ENCODE results near the gene BAHCC1. TPM values are rescaled to one million over a fixed set of nuclear protein-coding genes. Genes with fewer than 3 reads are reported as not detected.

BAHCC1 gene
- polyA plus RNA-seq, 3 donors from 2014 or later: 0.02 TPM; not detected in 2

DNA sequence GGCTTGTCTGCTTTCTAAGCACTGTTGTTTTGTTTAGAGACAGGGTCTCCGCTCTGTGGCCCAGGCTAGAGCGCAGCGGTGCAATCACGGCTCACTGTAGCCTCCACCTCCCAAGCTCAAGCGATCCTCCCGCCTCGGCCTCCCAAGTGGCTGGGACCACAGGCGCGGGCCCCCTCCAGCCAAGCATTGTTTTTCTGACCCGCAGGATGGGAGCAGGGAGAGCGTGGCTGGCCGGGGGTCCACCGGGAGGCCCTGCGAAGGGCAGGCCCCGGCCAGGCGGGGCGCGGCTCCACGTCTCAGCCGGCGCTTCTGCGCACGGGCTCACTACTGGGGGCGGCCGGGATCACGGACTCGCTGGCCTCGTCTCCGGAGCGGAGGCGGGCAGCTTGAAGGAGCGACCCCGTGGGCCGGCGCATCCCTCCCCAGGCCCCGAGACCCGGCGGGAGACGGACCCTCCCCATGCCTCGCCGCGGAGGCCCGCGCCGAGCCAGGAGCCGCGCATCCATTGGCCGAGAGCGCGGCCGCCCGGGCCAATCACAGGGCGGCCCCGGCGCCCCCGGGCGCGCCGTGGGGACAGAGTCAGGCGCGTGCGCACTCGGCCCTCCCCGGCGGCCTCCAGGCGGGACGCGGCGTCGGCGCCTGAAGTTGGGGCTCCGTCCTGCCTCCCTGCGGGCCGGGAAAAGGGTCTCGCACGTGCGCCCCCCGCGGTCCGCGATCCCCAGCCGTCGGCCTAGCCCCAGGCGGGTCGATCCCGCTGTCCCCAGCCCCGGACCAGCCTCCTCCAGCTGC, 92.4 kb downstream of the BAHCC1 start:
- H3K4me1 Mint-ChIP-seq: peaks cover 0 to 10% of the 10 kb centered on the region in 2 donors
- peak overlapping the region; percentile 29 to 63 (median 61) for H3K4me3 Mint-ChIP-seq
- H3K9me3 Mint-ChIP-seq: no peaks in the 10 kb centered on the region
- H3K27me3 Mint-ChIP-seq (ENCODE audit: low read depth in 3 of 3): peaks cover 3 to 8% (median 4%) of the 10 kb centered on the region in 3 donors
- peak; percentile 64 to 75 (median 75) for DNase-seq
- H3K27ac Mint-ChIP-seq: no peak overlapping the region
- no peaks in the 10 kb centered on the region for H3K36me3 Mint-ChIP-seq

GRCh38 chr17:81488276-81488860, 93.1 kb downstream of the BAHCC1 start:
- no peak overlapping the region for H3K4me3 Mint-ChIP-seq
- no peaks in the 10 kb centered on the region for H3K36me3 Mint-ChIP-seq
- no peaks in the 10 kb centered on the region for H3K9me3 Mint-ChIP-seq
- H3K27me3 Mint-ChIP-seq (ENCODE audit: low read depth in 3 of 3): peaks cover 4 to 6% (median 5%) of the 10 kb centered on the region in 3 donors
- peak in 2 of 3 donors; percentile 30 to 34 for DNase-seq
- no peak overlapping the region for H3K27ac Mint-ChIP-seq
- peaks cover 0 to 10% of the 10 kb centered on the region in 2 donors for H3K4me1 Mint-ChIP-seq

DNA sequence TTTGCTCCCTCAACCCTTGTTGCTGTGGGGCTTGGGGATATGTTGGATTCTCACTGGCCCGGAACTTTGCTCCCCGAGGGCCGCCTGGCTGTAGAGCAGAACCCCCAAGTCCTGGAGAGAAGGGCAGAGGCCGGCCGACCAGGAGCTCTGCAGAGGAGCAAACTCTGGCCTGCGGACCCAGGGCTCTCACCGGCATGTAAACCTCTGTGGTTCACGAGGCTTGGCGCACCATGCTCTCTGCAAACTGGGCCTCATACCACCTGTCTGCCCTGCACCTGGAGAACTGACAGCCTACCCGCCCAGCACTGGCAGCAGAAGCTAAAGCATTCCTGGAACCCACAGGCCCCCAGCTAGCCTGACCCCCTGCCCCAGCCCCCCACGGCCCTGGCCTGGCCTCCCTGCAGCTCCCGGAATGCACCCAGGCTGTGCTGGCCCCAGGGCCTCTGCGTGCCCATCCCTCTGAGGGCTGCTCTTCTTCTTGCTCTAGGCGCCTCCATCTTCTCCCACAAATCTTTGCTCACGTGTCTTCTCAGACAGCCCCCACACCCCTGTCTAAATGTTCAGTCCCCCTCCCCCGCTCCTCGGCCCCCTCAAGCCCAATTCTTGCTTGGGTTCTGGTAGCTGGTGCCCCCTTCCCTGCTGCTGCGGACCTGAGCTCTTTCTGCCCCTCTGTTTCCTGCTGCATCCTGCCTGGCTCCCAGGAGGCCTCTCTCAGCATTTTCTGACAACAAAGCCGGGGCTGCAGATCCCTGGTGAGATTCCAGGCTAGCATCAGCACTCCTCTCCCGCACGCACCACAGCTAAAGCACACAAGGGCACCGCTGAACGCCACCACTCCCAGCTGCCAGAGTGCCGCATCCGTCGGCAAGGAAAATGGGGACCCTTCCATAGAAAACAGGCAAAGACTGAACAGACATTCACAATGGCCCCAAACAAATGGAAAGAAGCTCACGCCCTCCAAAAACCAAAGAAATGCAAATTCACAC, 94.0 kb downstream of the BAHCC1 start:
- Mint-ChIP-seq H3K27ac (peak overlapping the region in 3 of 6 donors; percentile 7 to 59 (median 54)), H3K4me1 (peaks cover 0 to 8% of the 10 kb centered on the region in 2 donors), H3K9me3 (no peaks in the 10 kb centered on the region), H3K36me3 (no peaks in the 10 kb centered on the region), H3K4me3 (peak overlapping the region; percentile 50 to 72 (median 70)), H3K27me3 (ENCODE audit: low read depth in 3 of 3) (peaks cover 5 to 6% (median 6%) of the 10 kb centered on the region in 3 donors)
- no peak for DNase-seq

- DNase-seq: no peak
- Mint-ChIP-seq H3K27me3 (ENCODE audit: low read depth in 3 of 3) (peaks cover 6% of the 10 kb centered on the region in 3 donors), H3K4me3 (peak overlapping the region in 4 of 5 donors; percentile 64 to 72 (median 70)), H3K9me3 (no peaks in the 10 kb centered on the region), H3K27ac (no peak overlapping the region), H3K4me1 (peaks cover 0 to 8% of the 10 kb centered on the region in 2 donors), H3K36me3 (no peaks in the 10 kb centered on the region)
Measured at GRCh38 chr17:81489998-81490992, 95.0 kb downstream of the BAHCC1 start.

- H3K9me3 Mint-ChIP-seq: no peaks in the 10 kb centered on the region
- peak overlapping the region in 1 of 6 donors; percentile 39 for H3K27ac Mint-ChIP-seq
- H3K4me3 Mint-ChIP-seq: no peak overlapping the region
- peaks cover 0 to 8% of the 10 kb centered on the region in 2 donors for H3K4me1 Mint-ChIP-seq
- H3K27me3 Mint-ChIP-seq (ENCODE audit: low read depth in 3 of 3): peaks cover 4 to 6% (median 6%) of the 10 kb centered on the region in 3 donors
- no peaks in the 10 kb centered on the region for H3K36me3 Mint-ChIP-seq
- DNase-seq: no peak
Measured at GRCh38 chr17:81491181-81491581, 95.9 kb downstream of the BAHCC1 start.

DNA sequence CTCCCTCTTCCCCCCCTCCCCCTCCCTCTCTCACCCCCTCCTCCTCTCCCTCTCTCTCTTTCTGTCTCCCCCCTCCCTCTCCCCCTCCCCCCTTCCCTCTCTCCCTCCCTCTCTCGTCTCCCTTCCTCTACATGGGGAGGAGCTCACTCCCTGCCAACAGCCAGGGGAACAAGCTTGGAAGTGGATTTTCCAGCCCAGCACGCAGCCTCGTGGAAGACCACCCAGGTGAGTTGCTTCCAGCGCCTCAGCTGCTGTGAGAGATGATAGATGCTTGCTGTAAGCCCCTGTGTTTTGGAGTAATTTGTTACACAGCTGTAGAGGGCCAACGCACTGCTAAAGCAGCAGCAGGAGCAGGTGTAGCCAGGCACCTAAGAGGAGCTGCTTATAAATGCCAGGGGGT, 96.5 kb downstream of the BAHCC1 start:
- H3K9me3 Mint-ChIP-seq: no peaks in the 10 kb centered on the region
- no peak overlapping the region for H3K27ac Mint-ChIP-seq
- no peaks in the 10 kb centered on the region for H3K36me3 Mint-ChIP-seq
- H3K4me3 Mint-ChIP-seq: no peak overlapping the region
- peaks cover 4 to 6% (median 6%) of the 10 kb centered on the region in 3 donors for H3K27me3 Mint-ChIP-seq (ENCODE audit: low read depth in 3 of 3)
- peaks cover 0 to 8% of the 10 kb centered on the region in 2 donors for H3K4me1 Mint-ChIP-seq
- no peak for DNase-seq

GRCh38 chr17:81492202-81492601, 96.9 kb downstream of the BAHCC1 start:
- Mint-ChIP-seq H3K4me3 (no peak overlapping the region), H3K9me3 (no peaks in the 10 kb centered on the region), H3K4me1 (peaks cover 0 to 8% of the 10 kb centered on the region in 2 donors), H3K36me3 (no peaks in the 10 kb centered on the region), H3K27me3 (ENCODE audit: low read depth in 3 of 3) (peaks cover 4 to 6% (median 6%) of the 10 kb centered on the region in 3 donors), H3K27ac (no peak overlapping the region)
- no peak for DNase-seq

GRCh38 chr17:81492706-81493105, 97.4 kb downstream of the BAHCC1 start:
- H3K4me1 Mint-ChIP-seq: peaks cover 0 to 6% of the 10 kb centered on the region in 2 donors
- no peaks in the 10 kb centered on the region for H3K9me3 Mint-ChIP-seq
- no peak overlapping the region for H3K27ac Mint-ChIP-seq
- no peak for DNase-seq
- no peak overlapping the region for H3K4me3 Mint-ChIP-seq
- peaks cover 4 to 6% (median 6%) of the 10 kb centered on the region in 3 donors for H3K27me3 Mint-ChIP-seq (ENCODE audit: low read depth in 3 of 3)
- H3K36me3 Mint-ChIP-seq: no peaks in the 10 kb centered on the region

DNA sequence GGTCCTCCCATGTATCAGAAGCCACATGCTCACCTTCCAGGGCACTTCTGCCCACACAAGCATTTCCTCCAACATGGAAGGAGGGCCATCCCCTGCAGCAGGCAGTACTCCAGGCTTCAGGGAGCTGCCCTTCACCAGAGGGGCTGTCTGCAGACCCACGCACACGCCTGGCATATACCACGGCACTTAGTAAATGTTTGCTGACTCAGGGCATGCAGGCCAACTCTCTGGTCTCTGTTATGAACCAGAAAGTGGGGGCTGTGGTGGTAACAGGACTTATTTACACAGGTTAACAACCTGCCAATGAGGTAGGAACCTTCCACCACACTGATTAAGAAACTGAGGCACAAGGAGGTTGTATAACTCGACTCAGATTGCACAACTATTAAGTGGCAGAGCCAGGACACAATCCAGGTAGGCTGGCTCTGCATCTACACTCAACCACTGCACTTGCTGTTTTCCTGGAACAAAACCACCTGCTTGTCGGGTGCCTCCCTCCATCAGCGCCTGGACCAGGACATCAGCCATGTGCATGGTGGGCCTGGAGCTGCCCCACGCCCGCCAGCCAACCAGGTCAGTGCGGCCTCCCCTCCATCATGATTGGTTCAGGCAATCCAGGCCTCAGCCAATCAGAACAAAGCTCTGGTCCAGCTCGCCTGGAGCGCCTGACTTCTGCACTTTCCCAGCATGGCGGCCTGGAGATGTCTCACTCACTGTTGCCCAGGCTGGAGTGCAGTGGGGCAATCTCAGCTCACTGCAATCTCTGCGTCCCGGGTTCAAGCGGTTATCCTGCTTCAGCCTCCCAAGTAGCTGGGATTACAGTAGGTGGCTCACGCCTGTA, 98.2 kb downstream of the BAHCC1 start:
- no peak overlapping the region for H3K4me3 Mint-ChIP-seq
- no peaks in the 10 kb centered on the region for H3K36me3 Mint-ChIP-seq
- H3K9me3 Mint-ChIP-seq: no peaks in the 10 kb centered on the region
- H3K27me3 Mint-ChIP-seq (ENCODE audit: low read depth in 3 of 3): peaks cover 4 to 9% (median 6%) of the 10 kb centered on the region in 3 donors
- DNase-seq: no peak
- no peak overlapping the region for H3K27ac Mint-ChIP-seq
- H3K4me1 Mint-ChIP-seq: peaks cover 0 to 6% of the 10 kb centered on the region in 2 donors

DNA sequence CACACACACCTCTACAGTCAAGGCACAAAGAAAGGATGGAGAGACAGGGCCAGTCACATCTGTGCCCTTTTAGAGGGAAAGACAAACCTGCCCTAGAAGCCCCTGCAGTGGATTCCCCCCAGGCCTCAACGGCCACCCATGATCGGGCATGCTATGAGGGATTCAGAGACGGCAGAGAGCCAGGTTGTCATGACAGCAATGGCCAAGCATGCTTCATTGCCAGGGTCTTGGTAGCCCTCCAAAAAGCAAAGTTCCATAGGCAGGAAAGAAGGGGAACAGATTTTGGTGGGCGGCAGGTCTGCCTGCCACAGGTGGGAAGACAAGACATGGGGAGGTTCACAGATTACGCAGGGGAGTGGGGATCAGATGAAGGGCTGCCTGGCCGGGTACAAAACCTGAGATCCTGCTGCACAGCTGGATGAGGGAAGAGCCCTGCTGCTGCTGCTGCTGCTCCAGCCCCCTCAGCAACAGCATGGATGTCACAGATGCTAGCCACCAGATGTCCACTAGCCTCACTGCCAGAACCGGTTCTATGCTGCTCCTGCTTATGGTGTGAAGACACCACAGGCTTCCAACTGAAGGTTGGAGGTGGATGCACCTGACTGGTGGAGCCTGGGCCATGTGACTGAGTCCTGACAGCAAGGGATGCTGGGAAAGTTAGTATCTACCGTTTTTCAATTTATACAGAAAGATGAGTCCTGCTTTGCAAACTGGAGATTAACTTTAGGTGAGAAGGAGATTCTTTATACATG, 99.5 kb downstream of the BAHCC1 start:
- DNase-seq: no peak
- no peaks in the 10 kb centered on the region for H3K9me3 Mint-ChIP-seq
- H3K27me3 Mint-ChIP-seq (ENCODE audit: low read depth in 3 of 3): peaks cover 4 to 9% (median 4%) of the 10 kb centered on the region in 3 donors
- no peak overlapping the region for H3K4me3 Mint-ChIP-seq
- peaks cover 0 to under 1% of the 10 kb centered on the region in 2 donors for H3K4me1 Mint-ChIP-seq
- H3K36me3 Mint-ChIP-seq: no peaks in the 10 kb centered on the region
- H3K27ac Mint-ChIP-seq: no peak overlapping the region

DNA sequence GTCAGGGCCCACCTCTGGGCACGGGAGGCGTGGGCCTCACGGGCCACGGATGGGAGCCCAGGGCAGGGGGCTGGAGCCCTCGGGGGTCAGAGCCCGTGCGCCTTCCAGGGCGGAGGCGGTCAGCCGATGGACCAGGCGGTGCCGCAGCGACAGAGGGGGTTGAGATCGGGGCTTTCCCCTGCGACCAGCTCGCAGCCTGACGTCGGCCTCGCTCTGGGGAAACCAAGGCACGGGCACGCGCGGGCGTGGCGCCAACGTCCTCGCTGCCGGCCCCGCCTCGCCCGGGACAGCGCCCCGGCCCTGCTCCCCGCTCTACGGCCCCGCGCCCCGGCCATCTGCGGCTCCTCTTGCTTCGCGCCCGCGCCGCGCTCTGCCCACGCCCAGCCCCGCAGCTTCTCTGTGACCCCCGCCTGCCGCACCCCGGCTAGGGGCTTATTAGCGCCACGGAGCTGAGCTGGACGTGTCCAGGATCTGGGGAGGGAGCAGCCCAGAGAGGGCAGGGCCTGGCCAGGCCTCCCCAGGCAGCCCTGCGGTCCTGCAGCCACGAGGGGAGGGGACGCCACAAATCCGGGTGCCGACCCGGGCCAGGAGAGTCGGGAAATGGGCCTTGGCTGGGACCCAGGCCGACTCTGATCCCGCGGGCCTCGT, 103.8 kb downstream of the BAHCC1 start:
- DNase-seq: no peak
- Mint-ChIP-seq H3K4me3 (no peak overlapping the region), H3K4me1 (no peaks in the 10 kb centered on the region), H3K27ac (no peak overlapping the region), H3K9me3 (no peaks in the 10 kb centered on the region), H3K27me3 (ENCODE audit: low read depth in 3 of 3) (peaks cover 2 to 6% (median 2%) of the 10 kb centered on the region in 3 donors), H3K36me3 (no peaks in the 10 kb centered on the region)

Data from immature natural killer cell (primary cell).